ENCODE measurements around the gene HOXD12. TPM values are rescaled to one million over a fixed set of nuclear protein-coding genes. Genes with fewer than 3 reads are reported as not detected.

HOXD12 gene, protein sequence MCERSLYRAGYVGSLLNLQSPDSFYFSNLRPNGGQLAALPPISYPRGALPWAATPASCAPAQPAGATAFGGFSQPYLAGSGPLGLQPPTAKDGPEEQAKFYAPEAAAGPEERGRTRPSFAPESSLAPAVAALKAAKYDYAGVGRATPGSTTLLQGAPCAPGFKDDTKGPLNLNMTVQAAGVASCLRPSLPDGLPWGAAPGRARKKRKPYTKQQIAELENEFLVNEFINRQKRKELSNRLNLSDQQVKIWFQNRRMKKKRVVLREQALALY
- not detected for polyA plus RNA-seq (2013, experiment 1 of 2)
- not detected for polyA plus RNA-seq (2013, experiment 2 of 2)

GRCh38 chr2:176099728-176100546 lies at the start of gene HOXD12:
Gene HOXD12 (plus strand): TSS chr2:176099795. CDS start chr2:176099802, 7 bp downstream.
- no peak within 1 kb of the TSS for H3K27ac ChIP-seq (ENCODE audit: low read depth, low read length, severe bottlenecking)
- H3K4me3 ChIP-seq (ENCODE audit: extremely low read depth, insufficient read depth, low read length, poor library complexity, severe bottlenecking) = no peak within 1 kb of the TSS
- no peaks in the 10 kb centered on the region for H3K4me1 ChIP-seq (ENCODE audit: control insufficient read depth, insufficient read depth, low read length, poor library complexity, severe bottlenecking)
- WGBS, 2 experiments (ENCODE audit: insufficient coverage in 2 of 2) = 1 to 2% methylated on average over 46 to 63 of the region's 70 CpGs
- no peaks in the 10 kb centered on the region for H3K36me3 ChIP-seq (ENCODE audit: control insufficient read depth, insufficient read depth, low read length)
- H3K9me3 ChIP-seq (ENCODE audit: control insufficient read depth, low read length) = no peaks in the 10 kb centered on the region

GRCh38 chr2:176056406-176056805 lies 43.2 kb upstream of the HOXD12 start:
- Histone ChIP-seq H3K27ac (ENCODE audit: low read depth, low read length, severe bottlenecking) (no peak overlapping the region), H3K4me1 (ENCODE audit: control insufficient read depth, insufficient read depth, low read length, poor library complexity, severe bottlenecking) (no peaks in the 10 kb centered on the region), H3K36me3 (ENCODE audit: control insufficient read depth, insufficient read depth, low read length) (no peaks in the 10 kb centered on the region), H3K9me3 (ENCODE audit: control insufficient read depth, low read length) (no peaks in the 10 kb centered on the region), H3K4me3 (ENCODE audit: extremely low read depth, insufficient read depth, low read length, poor library complexity, severe bottlenecking) (no peak overlapping the region)
- no CpG with 5 or more reads among the region's 1 CpG for WGBS, 2 experiments (ENCODE audit: insufficient coverage in 2 of 2)

DNA sequence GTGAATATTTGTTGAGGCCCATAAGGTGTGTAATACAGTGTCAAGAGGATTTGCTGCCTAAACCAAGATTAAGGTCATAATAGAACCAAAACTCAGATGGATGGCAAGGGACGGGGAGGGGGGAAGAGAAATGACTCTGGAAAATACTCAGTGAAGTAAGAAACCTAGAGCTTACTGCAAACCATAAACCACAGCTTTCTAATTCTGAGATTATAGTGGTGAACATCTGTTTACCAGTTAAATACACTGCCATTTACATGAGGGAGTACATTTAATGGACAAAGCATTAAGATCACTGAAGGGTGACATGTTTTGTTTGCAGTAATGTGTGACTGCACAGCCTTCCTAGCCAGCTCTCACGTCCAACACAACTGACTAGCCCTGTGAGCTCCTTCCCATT lies 35.6 kb upstream of the HOXD12 start:
- Histone ChIP-seq H3K4me1 (ENCODE audit: control insufficient read depth, insufficient read depth, low read length, poor library complexity, severe bottlenecking) (no peaks in the 10 kb centered on the region), H3K27ac (ENCODE audit: low read depth, low read length, severe bottlenecking) (no peak overlapping the region), H3K4me3 (ENCODE audit: extremely low read depth, insufficient read depth, low read length, poor library complexity, severe bottlenecking) (no peak overlapping the region), H3K9me3 (ENCODE audit: control insufficient read depth, low read length) (no peaks in the 10 kb centered on the region), H3K36me3 (ENCODE audit: control insufficient read depth, insufficient read depth, low read length) (no peaks in the 10 kb centered on the region)
- WGBS, 2 experiments (ENCODE audit: insufficient coverage in 2 of 2) = 60 to 83% methylated on average over 1 to 2 of the region's 2 CpGs

GRCh38 chr2:176066645-176067588 lies 32.7 kb upstream of the HOXD12 start:
- Histone ChIP-seq H3K27ac (ENCODE audit: low read depth, low read length, severe bottlenecking) (no peak overlapping the region), H3K4me1 (ENCODE audit: control insufficient read depth, insufficient read depth, low read length, poor library complexity, severe bottlenecking) (no peaks in the 10 kb centered on the region), H3K9me3 (ENCODE audit: control insufficient read depth, low read length) (no peaks in the 10 kb centered on the region), H3K4me3 (ENCODE audit: extremely low read depth, insufficient read depth, low read length, poor library complexity, severe bottlenecking) (no peak overlapping the region), H3K36me3 (ENCODE audit: control insufficient read depth, insufficient read depth, low read length) (no peaks in the 10 kb centered on the region)
- WGBS, 2 experiments (ENCODE audit: insufficient coverage in 2 of 2) = 94% methylated on average over 38 to 43 of the region's 56 CpGs

- no peak overlapping the region for H3K27ac ChIP-seq (ENCODE audit: low read depth, low read length, severe bottlenecking)
- H3K4me1 ChIP-seq (ENCODE audit: control insufficient read depth, insufficient read depth, low read length, poor library complexity, severe bottlenecking) = no peaks in the 10 kb centered on the region
- no peaks in the 10 kb centered on the region for H3K9me3 ChIP-seq (ENCODE audit: control insufficient read depth, low read length)
- H3K36me3 ChIP-seq (ENCODE audit: control insufficient read depth, insufficient read depth, low read length) = no peaks in the 10 kb centered on the region
- H3K4me3 ChIP-seq (ENCODE audit: extremely low read depth, insufficient read depth, low read length, poor library complexity, severe bottlenecking) = no peak overlapping the region
- WGBS, 2 experiments (ENCODE audit: insufficient coverage in 2 of 2) = 89 to 90% methylated on average over 34 to 37 of the region's 38 CpGs
Measured at GRCh38 chr2:176067589-176068418, 31.8 kb upstream of the HOXD12 start.

GRCh38 chr2:176068419-176068832 lies 31.2 kb upstream of the HOXD12 start:
- H3K9me3 ChIP-seq (ENCODE audit: control insufficient read depth, low read length) = no peaks in the 10 kb centered on the region
- H3K36me3 ChIP-seq (ENCODE audit: control insufficient read depth, insufficient read depth, low read length) = no peaks in the 10 kb centered on the region
- H3K27ac ChIP-seq (ENCODE audit: low read depth, low read length, severe bottlenecking) = no peak overlapping the region
- 93 to 95% methylated on average over 30 of the region's 30 CpGs for WGBS, 2 experiments (ENCODE audit: insufficient coverage in 2 of 2)
- no peaks in the 10 kb centered on the region for H3K4me1 ChIP-seq (ENCODE audit: control insufficient read depth, insufficient read depth, low read length, poor library complexity, severe bottlenecking)
- no peak overlapping the region for H3K4me3 ChIP-seq (ENCODE audit: extremely low read depth, insufficient read depth, low read length, poor library complexity, severe bottlenecking)

DNA sequence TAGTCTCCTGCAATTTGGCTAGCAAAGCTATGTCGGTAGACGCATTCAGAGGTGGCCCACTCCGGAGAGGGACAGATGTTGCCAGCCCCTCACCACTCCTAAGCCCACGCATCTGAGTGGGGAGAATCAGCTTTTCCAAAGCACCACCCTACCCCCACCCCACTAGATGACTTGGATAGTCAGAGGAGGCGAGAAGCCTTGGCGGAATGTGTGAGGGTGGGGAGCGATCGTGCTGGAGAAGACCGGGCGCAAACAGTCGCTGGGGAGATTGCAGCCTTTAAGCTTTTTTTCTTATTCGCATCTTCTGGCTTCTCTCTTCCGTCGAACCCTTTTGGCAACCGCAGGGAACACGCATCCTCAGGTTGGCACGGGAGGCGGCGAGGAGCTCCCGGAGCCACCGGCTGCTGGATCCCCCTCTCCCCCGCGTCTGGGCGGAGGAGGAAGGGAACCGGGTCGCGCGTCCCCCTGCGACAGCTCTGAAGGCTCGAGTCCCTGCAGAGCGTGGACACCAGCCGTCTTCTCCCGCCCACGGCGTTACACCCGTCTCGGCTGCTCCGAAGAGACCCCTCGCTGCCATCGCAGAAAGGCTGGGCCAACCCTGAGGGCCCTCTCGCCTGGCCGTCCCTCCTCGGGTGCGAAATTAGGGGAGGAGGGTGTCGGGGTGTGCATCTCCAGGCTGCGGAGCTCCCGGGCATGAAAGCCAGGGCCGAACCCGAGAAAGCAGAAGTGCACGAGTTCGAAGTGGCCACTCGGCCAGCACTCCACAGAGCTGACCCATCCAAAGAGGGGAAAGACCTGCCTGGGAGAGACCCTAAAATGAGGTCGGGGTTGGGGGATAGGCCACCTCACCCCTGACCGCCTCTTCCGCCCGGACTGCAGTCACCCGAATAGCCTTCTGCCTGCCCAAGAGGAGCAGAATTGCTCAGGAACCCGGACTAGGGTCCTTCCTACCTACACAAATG lies 28.0 kb upstream of the HOXD12 start:
- H3K9me3 ChIP-seq (ENCODE audit: control insufficient read depth, low read length) = no peaks in the 10 kb centered on the region
- H3K36me3 ChIP-seq (ENCODE audit: control insufficient read depth, insufficient read depth, low read length) = no peaks in the 10 kb centered on the region
- no peak overlapping the region for H3K4me3 ChIP-seq (ENCODE audit: extremely low read depth, insufficient read depth, low read length, poor library complexity, severe bottlenecking)
- H3K27ac ChIP-seq (ENCODE audit: low read depth, low read length, severe bottlenecking) = no peak overlapping the region
- H3K4me1 ChIP-seq (ENCODE audit: control insufficient read depth, insufficient read depth, low read length, poor library complexity, severe bottlenecking) = no peaks in the 10 kb centered on the region
- WGBS, 2 experiments (ENCODE audit: insufficient coverage in 2 of 2) = 90 to 91% methylated on average over 48 to 54 of the region's 58 CpGs

- WGBS, 2 experiments (ENCODE audit: insufficient coverage in 2 of 2) = 84 to 93% methylated on average over 3 to 4 of the region's 5 CpGs
Measured at GRCh38 chr2:176072292-176072669, 27.3 kb upstream of the HOXD12 start.

More at GRCh38 chr2:176072292-176072669, 27.3 kb upstream of the HOXD12 start:
- Histone ChIP-seq H3K27ac (ENCODE audit: low read depth, low read length, severe bottlenecking) (no peak overlapping the region), H3K9me3 (ENCODE audit: control insufficient read depth, low read length) (no peaks in the 10 kb centered on the region), H3K4me1 (ENCODE audit: control insufficient read depth, insufficient read depth, low read length, poor library complexity, severe bottlenecking) (no peaks in the 10 kb centered on the region), H3K4me3 (ENCODE audit: extremely low read depth, insufficient read depth, low read length, poor library complexity, severe bottlenecking) (no peak overlapping the region), H3K36me3 (ENCODE audit: control insufficient read depth, insufficient read depth, low read length) (no peaks in the 10 kb centered on the region)
